Caco-2 (cell line): ENCODE data around the gene CRACR2A. TPM values are rescaled to one million over a fixed set of nuclear protein-coding genes. Genes with fewer than 3 reads are reported as not detected.
A peak's percentile ranks its signal among the peaks of the same experiment; 100 is the strongest.

Experiments used
- BruUV-seq: library from RNA; stranded (reverse); fragments of 400-500 nt; replicated peaks from 2 replicates; lab custom pipeline; 2021; lab: Mats Ljungman, UMichigan
- CTCF ChIA-PET: fragments of 300-600 bp; sonication (Branson Sonifier 250); formaldehyde crosslinking; loops from one replicate; lab custom pipeline; 2022; ENCODE audit warnings: antibody characterized with exemption; lab: Charles Lee
- POLR2A ChIA-PET: fragments of 300-600 bp; sonication (Branson Sonifier 250); formaldehyde crosslinking; loops from one replicate; lab custom pipeline; 2022; ENCODE audit warnings: antibody characterized with exemption; lab: Charles Lee
- DNase-seq, 2 experiments: peaks; one replicate each; pipeline versions ENCODE4 v3.0.0 to v3.0.0-alpha.2; 2020 to 2022
- H3K27me3 ChIP-seq: replicated peaks from 2 replicates; pipeline ENCODE4 v1.6.0; 2011; ENCODE audit warnings: low read length; ENCODE audit not compliant: control insufficient read depth, insufficient read depth
- H3K36me3 ChIP-seq: 2 replicates; pipeline ENCODE4 v1.5.1; 2011; ENCODE audit warnings: low read length; ENCODE audit not compliant: control insufficient read depth, insufficient read depth
- H3K4me1 ChIP-seq: fragments of 250-450 bp; sonication (Bioruptor Pico); 2 replicates; pipeline ENCODE4 v1.5.1; 2020; ENCODE audit warnings: mild to moderate bottlenecking
- H3K4me3 ChIP-seq: 2 replicates; pipeline ENCODE4 v1.5.1; 2011; ENCODE audit warnings: low read depth, mild to moderate bottlenecking, control low read depth, low read length
- H3K9me3 ChIP-seq: fragments of 250-450 bp; sonication (Bioruptor Pico); 2 replicates; pipeline ENCODE4 v1.5.1; 2020; ENCODE audit warnings: mild to moderate bottlenecking, moderate library complexity
- H3K27ac Mint-ChIP-seq: one replicate; pipeline ENCODE4 v1.8.0; 2022; ENCODE audit warnings: mixed read lengths; ENCODE audit not compliant: unreplicated experiment
- H3K27me3 Mint-ChIP-seq: one replicate; pipeline ENCODE4 v1.8.0; 2022; ENCODE audit warnings: mixed read lengths; ENCODE audit not compliant: insufficient read depth, unreplicated experiment
- H3K36me3 Mint-ChIP-seq: one replicate; pipeline ENCODE4 v1.8.0; 2022; ENCODE audit warnings: mild to moderate bottlenecking, mixed read lengths; ENCODE audit not compliant: insufficient read depth, unreplicated experiment
- H3K4me1 Mint-ChIP-seq: one replicate; pipeline ENCODE4 v1.8.0; 2022; ENCODE audit warnings: low read depth, mixed read lengths; ENCODE audit not compliant: unreplicated experiment
- H3K4me3 Mint-ChIP-seq: one replicate; pipeline ENCODE4 v1.8.0; 2022; ENCODE audit warnings: mild to moderate bottlenecking, moderate library complexity, mixed read lengths; ENCODE audit not compliant: unreplicated experiment
- H3K9me3 Mint-ChIP-seq: one replicate; pipeline ENCODE4 v1.8.0; 2022; ENCODE audit warnings: mixed read lengths; ENCODE audit not compliant: unreplicated experiment
- CTCF ChIP-seq, 2 experiments: fragments of 200-600 bp in 1 of 2; IDR thresholded peaks; 1 replicate in 1 of 2; 2 replicates in 1 of 2; pipeline versions ENCODE4 v1.5.1 to v1.8.0; 2011 to 2022; ENCODE audit warnings: antibody characterized with exemption in 1 of 2, control low read depth in 1 of 2, inconsistent platforms in 1 of 2, low read depth in 1 of 2, low read length in 1 of 2, mild to moderate bottlenecking in 1 of 2, moderate library complexity in 1 of 2; ENCODE audit not compliant: insufficient read depth in 1 of 2, severe bottlenecking in 1 of 2, unreplicated experiment in 1 of 2
- intact Hi-C: fragments of 100-400 bp; cut with micrococcal nuclease; formaldehyde crosslinking; loops from one replicate; pipeline ENCODE4 v1.10.0; 2022; ENCODE audit not compliant: unreplicated experiment
- total RNA-seq: library from RNA; stranded (reverse); gene quantifications from 2 replicates; pipeline ENCODE4 v1.2.3, GENCODE V29; 2022

Gene CRACR2A
- total RNA-seq, 1 experiment from 2014 or later = 16.5 TPM

DNA sequence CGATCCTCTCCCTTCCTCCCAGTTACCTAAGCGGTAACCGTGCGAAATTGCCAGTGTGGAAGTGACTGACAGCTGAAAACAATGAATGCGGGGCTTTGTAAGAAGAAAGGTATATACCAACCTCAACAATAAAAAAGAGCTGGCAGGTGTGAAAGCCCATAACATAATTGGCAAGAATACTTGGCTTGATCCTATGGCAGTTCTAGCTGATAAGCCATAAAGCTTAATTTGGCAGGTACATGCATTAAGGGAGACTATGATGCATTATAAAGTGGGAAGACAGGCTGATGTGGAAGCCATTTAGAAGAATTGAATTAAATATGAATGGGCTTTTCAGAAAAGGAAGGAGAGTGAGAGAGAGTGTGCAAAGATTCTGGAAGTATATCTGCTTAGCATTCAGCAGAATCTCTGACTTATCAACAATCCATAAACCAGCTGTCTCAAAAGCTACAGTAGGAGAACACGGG is 71.3 kb downstream of the CRACR2A start:
- no peak for DNase-seq
- Histone ChIP-seq H3K4me1 (no peaks in the 10 kb centered on the region), H3K4me3 (no peak overlapping the region), H3K36me3 (no peaks in the 10 kb centered on the region), H3K27me3 (no peaks in the 10 kb centered on the region), H3K9me3 (no peaks in the 10 kb centered on the region)
- intact Hi-C loops = no loop called here
- Mint-ChIP-seq H3K27me3 (no peaks in the 10 kb centered on the region), H3K9me3 (no peaks in the 10 kb centered on the region), H3K27ac (no peak overlapping the region), H3K4me3 (no peak overlapping the region), H3K36me3 (no peaks in the 10 kb centered on the region), H3K4me1 (no peaks in the 10 kb centered on the region)
- POLR2A ChIA-PET = no interaction called here
- CTCF ChIA-PET = interaction anchor here (0.5 to 2.2 kb wide), 4 partner anchors 340 to 647 kb away, joined by 3 to 12 read pairs (median 4); no protein-coding TSS in a partner anchor
- BruUV-seq = no TSS peak
- peak in 1 of 2 experiments; percentile 4 for TF ChIP-seq CTCF (IDR thresholded peaks at IDR 0.05; ENCODE audit: insufficient read depth in 1 of 2, low read depth in 1 of 2, low read length in 1 of 2, severe bottlenecking in 1 of 2, unreplicated experiment in 1 of 2)

- intact Hi-C loops = no loop called here
- Mint-ChIP-seq H3K36me3 (no peaks in the 10 kb centered on the region), H3K4me1 (no peaks in the 10 kb centered on the region), H3K4me3 (no peak overlapping the region), H3K27me3 (no peaks in the 10 kb centered on the region), H3K9me3 (no peaks in the 10 kb centered on the region), H3K27ac (no peak overlapping the region)
- Histone ChIP-seq H3K4me3 (no peak overlapping the region), H3K27me3 (no peaks in the 10 kb centered on the region), H3K36me3 (no peaks in the 10 kb centered on the region), H3K9me3 (no peaks in the 10 kb centered on the region), H3K4me1 (no peaks in the 10 kb centered on the region)
- ChIA-PET POLR2A (no interaction called here), CTCF (interaction anchor here (1.2 to 2.2 kb wide), 2 partner anchors 339 to 381 kb away, joined by 4 to 12 read pairs; no protein-coding TSS in a partner anchor)
- no peak for DNase-seq
- TF ChIP-seq CTCF (IDR thresholded peaks at IDR 0.05; ENCODE audit: insufficient read depth in 1 of 2, low read depth in 1 of 2, low read length in 1 of 2, severe bottlenecking in 1 of 2, unreplicated experiment in 1 of 2) = peak; percentile 29 to 33
- BruUV-seq = no TSS peak
Measured at GRCh38 chr12:3680919-3681594, 71.9 kb downstream of the CRACR2A start.

GRCh38 chr12:3679831-3680230 is 73.1 kb downstream of the CRACR2A start:
- no TSS peak for BruUV-seq
- POLR2A ChIA-PET = no interaction called here
- no peaks in the 10 kb centered on the region for H3K27me3 ChIP-seq
- intact Hi-C loops = no loop called here
- DNase-seq = no peak
- Mint-ChIP-seq H3K27me3 (no peaks in the 10 kb centered on the region), H3K9me3 (no peaks in the 10 kb centered on the region), H3K36me3 (no peaks in the 10 kb centered on the region), H3K27ac (no peak overlapping the region), H3K4me1 (no peaks in the 10 kb centered on the region), H3K4me3 (no peak overlapping the region)
- CTCF ChIA-PET = no interaction called here
- H3K4me3 ChIP-seq = no peak overlapping the region
- no peaks in the 10 kb centered on the region for H3K4me1 ChIP-seq
- H3K36me3 ChIP-seq = no peaks in the 10 kb centered on the region
- TF ChIP-seq CTCF (IDR thresholded peaks at IDR 0.05; ENCODE audit: insufficient read depth in 1 of 2, low read depth in 1 of 2, low read length in 1 of 2, severe bottlenecking in 1 of 2, unreplicated experiment in 1 of 2) = no peak
- no peaks in the 10 kb centered on the region for H3K9me3 ChIP-seq
